ENCODE measurements around the gene ASIC4. TPM values are rescaled to one million over a fixed set of nuclear protein-coding genes. Genes with fewer than 3 reads are reported as not detected.

The ASIC4 gene
- total and polyA plus RNA-seq, 2 of the 8 experiments (the other 6 are each of a cell fraction or from before 2014, with no cell fraction given): 0.12 to 0.22 TPM

DNA sequence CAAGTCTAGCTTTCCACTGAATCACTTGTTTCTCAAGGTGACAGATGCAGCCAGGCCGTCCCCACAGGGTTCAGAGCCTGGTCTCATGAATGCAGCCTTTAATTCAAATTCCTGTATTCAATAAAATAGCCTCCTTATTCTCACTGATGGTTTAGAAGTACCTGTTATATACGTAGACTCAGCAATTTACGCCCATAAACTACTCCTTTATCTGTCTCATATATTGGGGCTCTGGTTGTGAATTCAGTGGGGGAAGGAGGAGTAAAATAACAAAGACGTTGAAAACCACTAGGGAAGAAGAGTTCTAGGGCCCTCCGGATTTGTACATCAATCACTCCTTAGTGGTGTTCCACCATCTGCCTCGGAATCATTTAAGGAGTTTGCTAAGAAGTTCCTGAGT is 55.4 kb downstream of the ASIC4 start (continued):
- no peak for TF ChIP-seq TCF12 (IDR thresholded peaks at IDR 0.05; ENCODE audit: low read depth, low read length)
- TF ChIP-seq YY1 (IDR thresholded peaks at IDR 0.05; ENCODE audit: low read depth, low read length): no peak
- TF ChIP-seq KDM4A (IDR thresholded peaks at IDR 0.05; ENCODE audit: low read depth, low read length, severe bottlenecking): no peak
- no peak for TF ChIP-seq ZNF274 (IDR thresholded peaks at IDR 0.05; ENCODE audit: borderline replicate concordance, extremely low read depth, low read length)
- no peak for TF ChIP-seq EZH2 (IDR thresholded peaks at IDR 0.05; ENCODE audit: low read depth, low read length, severe bottlenecking)
- TF ChIP-seq EP300 (IDR thresholded peaks at IDR 0.05; ENCODE audit: borderline replicate concordance in 1 of 2, low read depth in 2 of 2, low read length in 2 of 2): no peak
